Activated CD8-positive, alpha-beta memory T cell treated with anti-CD3 and anti-CD28 coated beads, Interleukin-2, amount 50 U/mL, for 1 hour (primary cell): ENCODE measurements around the gene LBX1.

ENCODE experiments used
- DNase-seq: peaks from one replicate; pipeline ENCODE4 v3.0.0-alpha.2; 2020; ENCODE audit errors: extremely low read depth

The LBX1 gene

GRCh38 chr10:101229266-101230182, at the start of gene LBX1:
LBX1 (minus strand) TSS chr10:101229463; CDS start chr10:101228815, 648 bp downstream.
- DNase-seq, result no peak

- DNase-seq, result no peak
Observed at GRCh38 chr10:101273741-101274140, 44.5 kb upstream of the LBX1 start.

GRCh38 chr10:101273330-101273729, 44.1 kb upstream of the LBX1 start:
- no peak for DNase-seq

GRCh38 chr10:101272229-101272868, 43.1 kb upstream of the LBX1 start:
- DNase-seq, result no peak

- DNase-seq, result no peak
Observed at GRCh38 chr10:101270763-101271162, 41.5 kb upstream of the LBX1 start.

GRCh38 chr10:101267776-101268175, 38.5 kb upstream of the LBX1 start:
- no peak for DNase-seq

- no peak for DNase-seq
Observed at GRCh38 chr10:101267290-101267680, 38.0 kb upstream of the LBX1 start.

- DNase-seq, result no peak
Observed at GRCh38 chr10:101266381-101267289, 37.4 kb upstream of the LBX1 start.

- DNase-seq, result no peak
Observed at GRCh38 chr10:101263150-101263752, 34.0 kb upstream of the LBX1 start.

GRCh38 chr10:101262147-101262546, 32.9 kb upstream of the LBX1 start:
- no peak for DNase-seq

- DNase-seq, result no peak
Observed at GRCh38 chr10:101261702-101262101, 32.4 kb upstream of the LBX1 start.

GRCh38 chr10:101260764-101261481, 31.7 kb upstream of the LBX1 start:
- no peak for DNase-seq

GRCh38 chr10:101258179-101258885, 29.1 kb upstream of the LBX1 start:
- DNase-seq, result no peak

- DNase-seq, result no peak
Observed at GRCh38 chr10:101257491-101257890, 28.2 kb upstream of the LBX1 start.

- no peak for DNase-seq
Observed at GRCh38 chr10:101257084-101257483, 27.8 kb upstream of the LBX1 start.

- no peak for DNase-seq
Observed at GRCh38 chr10:101256387-101256786, 27.1 kb upstream of the LBX1 start.

- no peak for DNase-seq
Observed at GRCh38 chr10:101250136-101250535, 20.9 kb upstream of the LBX1 start.

- DNase-seq, result no peak
Observed at GRCh38 chr10:101249171-101249581, 19.9 kb upstream of the LBX1 start.

- no peak for DNase-seq
Observed at GRCh38 chr10:101246639-101247038, 17.4 kb upstream of the LBX1 start.

- DNase-seq, result no peak
Observed at GRCh38 chr10:101244321-101245050, 15.2 kb upstream of the LBX1 start.
